Activated B cell treated with CpG ODN at 0.5 μM for 24 hours (primary cell): Measurements from ENCODE around the gene SLC52A1. TPM values are rescaled to one million over a fixed set of nuclear protein-coding genes. Genes with fewer than 3 reads are reported as not detected.

Experiments used
- ATAC-seq: fragments of 200-7000 bp; cut with Tn5 transposase; one replicate; pipeline ENCODE4 v1.10.0; 2021; ENCODE audit warnings: low read depth, mild to moderate bottlenecking, moderate library complexity
- CTCF ChIA-PET: fragments of 350-600 bp; sonication (Branson Sonifier 250); formaldehyde crosslinking; loops from one replicate; lab custom pipeline; 2021; ENCODE audit warnings: antibody characterized with exemption; lab: Charles Lee
- POLR2A ChIA-PET: fragments of 350-600 bp; sonication (Branson Sonifier 250); formaldehyde crosslinking; loops from one replicate; lab custom pipeline; 2021; ENCODE audit warnings: antibody characterized with exemption; lab: Charles Lee
- DNase-seq: peaks from one replicate; pipeline ENCODE4 v3.0.0; 2022
- H3K27ac Mint-ChIP-seq: one replicate; pipeline ENCODE4 v1.8.0; 2020; ENCODE audit warnings: mixed read lengths
- H3K27me3 Mint-ChIP-seq: one replicate; pipeline ENCODE4 v1.8.0; 2021; ENCODE audit warnings: mixed read lengths
- H3K36me3 Mint-ChIP-seq: one replicate; pipeline ENCODE4 v1.8.0; 2021; ENCODE audit warnings: low read depth, mixed read lengths
- H3K4me1 Mint-ChIP-seq: one replicate; pipeline ENCODE4 v1.8.0; 2021; ENCODE audit warnings: mixed read lengths
- H3K4me3 Mint-ChIP-seq: one replicate; pipeline ENCODE4 v1.8.0; 2020; ENCODE audit warnings: mild to moderate bottlenecking, mixed read lengths
- H3K9me3 Mint-ChIP-seq: one replicate; pipeline ENCODE4 v1.8.0; 2020; ENCODE audit warnings: mixed read lengths
- intact Hi-C: fragments of 100-400 bp; cut with micrococcal nuclease; formaldehyde crosslinking; loops from one replicate; pipeline ENCODE4 v1.15.1; 2024
- total RNA-seq: library from RNA; stranded (reverse); gene quantifications from 2 replicates; pipeline ENCODE4 v1.2.3, GENCODE V29; 2022
- TF ChIP-seq, protein P1 (sequence below): fragments of 200-600 bp; IDR thresholded peaks from one replicate; pipeline ENCODE4 v1.8.0; 2022; ENCODE audit warnings: antibody characterized with exemption, mild to moderate bottlenecking

SLC52A1 gene
- total RNA-seq, 1 donor from 2014 or later, result 0.09 TPM

DNA sequence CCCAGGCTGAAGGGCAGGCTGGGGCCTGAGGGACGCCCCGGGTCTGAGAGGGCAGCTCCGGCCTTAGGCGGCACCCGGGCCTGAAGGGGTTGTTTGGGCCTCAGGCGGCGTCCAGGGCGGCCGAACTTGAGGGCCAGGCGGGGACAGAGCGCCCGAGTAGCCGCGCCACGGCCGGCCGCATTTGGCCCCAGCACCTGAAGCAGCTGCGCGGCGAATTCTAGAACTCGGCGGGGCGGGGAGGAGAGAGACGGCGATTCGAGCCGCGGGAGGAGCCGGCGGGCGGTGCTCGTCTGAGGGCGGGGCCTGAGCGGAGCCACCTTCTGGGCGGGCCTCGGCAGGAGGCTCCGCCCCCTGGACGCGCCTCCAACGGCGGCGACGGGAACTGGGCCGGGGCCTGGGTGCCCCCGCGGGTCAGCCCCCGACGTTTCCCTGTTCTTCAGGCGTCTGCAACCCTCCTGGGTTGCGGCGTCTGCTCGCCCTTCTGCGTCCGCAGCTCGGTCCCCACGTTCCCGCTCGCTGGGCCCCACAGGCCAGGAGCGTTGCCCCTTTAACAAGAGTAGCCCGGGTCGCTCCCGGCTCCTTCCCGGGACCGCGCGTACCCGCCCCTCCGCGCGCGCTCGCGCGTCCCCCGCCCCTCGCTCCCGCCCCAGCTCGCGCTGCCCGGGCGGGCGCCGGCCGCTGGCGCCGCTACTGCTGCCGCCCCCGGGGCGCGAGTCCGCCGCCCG, 37.8 kb downstream of the SLC52A1 start, which contains the start of the genes INCA1 and KIF1C:
Gene INCA1 (minus strand): TSS at position 221 of the 725 bp plus-strand sequence. CDS start 3,085 bp downstream, outside the sequence.
Gene KIF1C (plus strand): TSS at position 649 of the 725 bp plus-strand sequence. CDS start 2,297 bp downstream, outside the sequence.
- DNase-seq (peak; percentile 95), ATAC-seq (peak; percentile 95)
- intact Hi-C loops, result loop anchor here (1.0 to 5.0 kb wide), 7 partner anchors 10 to 440 kb away; partner anchors contain the start of genes CAMTA2, MYBBP1A, RNF167 and SLC25A11
- ChIA-PET CTCF (interaction anchor here (1.0 to 1.1 kb wide), 3 partner anchors 10 to 28 kb away, joined by 3 to 4 read pairs (median 4); partner anchors contain the start of gene CAMTA2), POLR2A (interaction anchor here (0.6 to 3.7 kb wide), 18 partner anchors 9 to 853 kb away, joined by 3 to 36 read pairs (median 6); partner anchors contain the start of genes C17orf107, CAMTA2, ENO3 and PFN1)
- no peaks in the 10 kb centered on the region for H3K9me3 Mint-ChIP-seq
- peaks cover 25% of the 10 kb centered on the region for H3K36me3 Mint-ChIP-seq
- peak within 1 kb of the TSS; percentile 90 for H3K27ac Mint-ChIP-seq
- H3K4me1 Mint-ChIP-seq, result peaks cover 20% of the 10 kb centered on the region
- H3K4me3 Mint-ChIP-seq, result peak within 1 kb of the TSS; percentile 85
- H3K27me3 Mint-ChIP-seq, result no peaks in the 10 kb centered on the region
- TF ChIP-seq, protein P1, sequence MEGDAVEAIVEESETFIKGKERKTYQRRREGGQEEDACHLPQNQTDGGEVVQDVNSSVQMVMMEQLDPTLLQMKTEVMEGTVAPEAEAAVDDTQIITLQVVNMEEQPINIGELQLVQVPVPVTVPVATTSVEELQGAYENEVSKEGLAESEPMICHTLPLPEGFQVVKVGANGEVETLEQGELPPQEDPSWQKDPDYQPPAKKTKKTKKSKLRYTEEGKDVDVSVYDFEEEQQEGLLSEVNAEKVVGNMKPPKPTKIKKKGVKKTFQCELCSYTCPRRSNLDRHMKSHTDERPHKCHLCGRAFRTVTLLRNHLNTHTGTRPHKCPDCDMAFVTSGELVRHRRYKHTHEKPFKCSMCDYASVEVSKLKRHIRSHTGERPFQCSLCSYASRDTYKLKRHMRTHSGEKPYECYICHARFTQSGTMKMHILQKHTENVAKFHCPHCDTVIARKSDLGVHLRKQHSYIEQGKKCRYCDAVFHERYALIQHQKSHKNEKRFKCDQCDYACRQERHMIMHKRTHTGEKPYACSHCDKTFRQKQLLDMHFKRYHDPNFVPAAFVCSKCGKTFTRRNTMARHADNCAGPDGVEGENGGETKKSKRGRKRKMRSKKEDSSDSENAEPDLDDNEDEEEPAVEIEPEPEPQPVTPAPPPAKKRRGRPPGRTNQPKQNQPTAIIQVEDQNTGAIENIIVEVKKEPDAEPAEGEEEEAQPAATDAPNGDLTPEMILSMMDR, result no peak

DNA sequence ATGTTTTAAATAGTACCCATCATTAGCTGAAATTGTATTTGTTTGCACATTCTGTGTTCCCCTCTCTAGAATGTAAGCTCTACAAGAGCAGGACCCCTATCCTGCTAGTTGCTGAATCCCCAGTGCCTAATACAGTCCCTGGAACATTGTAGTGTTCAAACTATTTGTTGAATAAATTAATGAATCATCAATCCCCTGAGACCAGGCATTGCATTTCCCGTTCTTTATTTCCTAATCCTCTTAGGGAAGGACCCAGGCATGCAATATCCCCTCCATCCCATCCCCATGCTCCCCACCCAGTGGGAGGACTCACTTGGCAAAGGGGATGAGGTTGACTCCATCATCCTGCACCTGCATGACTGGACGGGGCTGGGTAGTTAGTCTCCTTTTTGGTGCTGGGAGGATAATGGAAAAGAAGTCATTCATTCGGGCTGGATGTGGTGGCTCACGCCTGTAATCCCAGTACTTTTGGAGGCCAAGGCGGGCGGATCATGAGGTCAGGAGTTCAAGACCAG, 41.1 kb downstream of the SLC52A1 start:
- H3K4me1 Mint-ChIP-seq, result peaks cover 15% of the 10 kb centered on the region
- ATAC-seq (no peak), DNase-seq (no peak)
- H3K27ac Mint-ChIP-seq, result no peak overlapping the region
- ChIA-PET CTCF (no interaction called here), POLR2A (interaction anchor here (0.7 to 1.0 kb wide), 2 partner anchors 25 to 227 kb away, joined by 4 to 7 read pairs; no protein-coding TSS in a partner anchor)
- peaks cover 3% of the 10 kb centered on the region for H3K36me3 Mint-ChIP-seq
- H3K27me3 Mint-ChIP-seq, result no peaks in the 10 kb centered on the region
- H3K4me3 Mint-ChIP-seq, result no peak overlapping the region
- intact Hi-C loops, result no loop called here
- H3K9me3 Mint-ChIP-seq, result no peaks in the 10 kb centered on the region
- TF ChIP-seq, protein P1, result no peak

DNA sequence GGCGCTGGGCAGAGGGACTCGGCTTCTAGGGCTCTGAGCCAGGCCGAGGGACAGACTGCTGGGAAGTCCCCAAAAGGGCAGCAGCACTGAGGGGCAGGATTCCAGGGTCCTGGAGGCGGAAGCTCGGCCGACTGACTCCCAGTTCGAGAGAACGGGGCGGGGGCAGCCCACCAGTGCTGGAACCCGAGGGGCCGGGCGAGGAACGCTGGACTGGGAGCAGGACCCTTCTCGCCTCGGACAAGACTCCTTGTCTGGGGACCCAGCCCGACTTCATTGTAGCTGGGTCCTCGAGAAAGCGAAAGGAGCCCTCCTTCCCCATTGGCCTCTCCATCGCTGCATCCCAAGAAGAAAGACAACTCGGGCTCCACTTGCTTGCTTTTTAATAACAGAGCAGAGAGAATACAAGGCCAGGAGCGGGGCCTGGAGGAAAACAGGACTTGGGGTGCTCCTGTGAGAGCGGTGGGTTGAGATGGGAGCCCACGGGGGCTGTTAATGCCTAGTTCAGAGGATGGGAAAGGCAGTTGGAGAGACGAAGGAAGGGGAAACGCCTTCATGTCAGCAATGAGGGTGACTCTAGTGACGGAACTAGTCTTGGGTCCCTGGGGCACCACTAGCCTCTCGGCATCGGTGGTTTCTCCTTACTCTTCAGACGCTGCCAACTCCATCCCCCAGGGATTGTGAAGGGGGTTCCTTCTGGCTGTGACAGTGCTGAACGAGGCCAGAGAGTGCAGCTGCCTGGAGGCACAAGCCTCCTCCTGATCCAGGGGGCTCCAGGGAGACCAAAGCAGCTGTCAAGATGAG, 47.3 kb downstream of the SLC52A1 start:
- intact Hi-C loops, result loop anchor here (1.0 to 5.0 kb wide), 8 partner anchors 9 to 204 kb away; partner anchors contain the start of genes INCA1, KIF1C, RNF167 and SLC25A11
- peaks cover 29% of the 10 kb centered on the region for H3K4me1 Mint-ChIP-seq
- DNase-seq (no peak), ATAC-seq (peak; percentile 66)
- H3K27ac Mint-ChIP-seq, result peak overlapping the region; percentile 93
- ChIA-PET POLR2A (interaction anchor here (0.6 to 4.7 kb wide), 17 partner anchors 10 to 294 kb away, joined by 3 to 61 read pairs (median 5); partner anchors contain the start of genes C17orf107, INCA1, KIF1C and PFN1), CTCF (interaction anchor here (0.9 to 2.7 kb wide), 9 partner anchors 9 to 85 kb away, joined by 3 to 22 read pairs (median 6); partner anchors contain the start of genes CHRNE, ENO3, INCA1 and KIF1C)
- no peaks in the 10 kb centered on the region for H3K9me3 Mint-ChIP-seq
- peaks cover 10% of the 10 kb centered on the region for H3K36me3 Mint-ChIP-seq
- H3K27me3 Mint-ChIP-seq, result no peaks in the 10 kb centered on the region
- TF ChIP-seq, protein P1, result no peak
- peak overlapping the region; percentile 92 for H3K4me3 Mint-ChIP-seq

DNA sequence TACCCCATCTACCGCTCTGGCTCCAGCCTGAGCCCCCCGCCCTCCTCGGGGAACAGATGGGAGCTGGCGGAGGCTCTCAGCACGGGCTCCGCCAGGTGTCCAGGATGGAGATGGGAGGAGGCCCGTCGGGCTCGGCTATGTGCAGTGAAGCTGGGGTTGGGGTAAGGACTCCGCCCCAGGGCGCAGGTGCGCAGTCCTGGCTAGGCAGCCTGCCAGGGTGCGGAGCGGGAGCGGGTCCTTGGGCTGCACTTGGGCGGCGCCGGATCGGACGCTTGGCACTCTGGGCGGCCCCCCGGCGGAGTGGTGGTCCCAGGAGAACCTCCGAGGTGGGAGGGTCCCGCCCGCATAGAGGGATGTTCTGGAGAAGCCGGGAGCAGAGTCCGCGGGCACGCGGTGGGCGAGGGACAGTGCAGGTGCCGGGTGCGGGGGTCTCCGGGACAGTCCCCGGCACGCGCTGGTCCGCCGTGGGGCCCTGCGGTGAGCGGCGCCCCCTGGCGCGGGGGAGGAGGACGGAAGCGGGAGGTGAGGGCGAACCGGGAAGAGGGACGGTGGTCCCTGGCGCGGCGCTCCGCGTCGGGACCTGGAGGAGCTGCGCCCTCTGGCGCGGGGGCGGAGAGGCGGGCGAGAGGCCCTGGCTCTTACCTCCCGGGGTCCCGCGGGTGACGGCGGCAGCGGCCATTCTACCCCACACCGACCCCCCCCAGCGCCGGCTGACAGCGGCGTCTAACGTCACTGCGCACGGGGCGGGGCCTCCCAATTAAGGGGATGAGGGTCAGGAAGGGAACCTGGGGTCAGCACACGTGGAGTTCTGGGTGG, 48.1 kb downstream of the SLC52A1 start, which contains the start of gene CAMTA2:
Gene CAMTA2 (minus strand): TSS at position 725 of the 816 bp plus-strand sequence. CDS start 1,453 bp downstream, outside the sequence.
- Mint-ChIP-seq H3K36me3 (peaks cover 15% of the 10 kb centered on the region), H3K9me3 (no peaks in the 10 kb centered on the region), H3K27ac (peak within 1 kb of the TSS; percentile 93), H3K27me3 (no peaks in the 10 kb centered on the region), H3K4me1 (peaks cover 32% of the 10 kb centered on the region), H3K4me3 (peak within 1 kb of the TSS; percentile 92)
- POLR2A ChIA-PET, result interaction anchor here (0.5 to 4.7 kb wide), 16 partner anchors 8 to 213 kb away, joined by 3 to 61 read pairs (median 4); partner anchors contain the start of genes C17orf107, INCA1, KIF1C and PFN1
- DNase-seq (peak; percentile 88), ATAC-seq (peak; percentile 80)
- CTCF ChIA-PET, result interaction anchor here (0.9 to 2.7 kb wide), 11 partner anchors 10 to 84 kb away, joined by 3 to 22 read pairs (median 6); partner anchors contain the start of genes CHRNE, ENO3, INCA1 and KIF1C
- intact Hi-C loops, result loop anchor here (1.0 to 5.0 kb wide), 8 partner anchors 10 to 205 kb away; partner anchors contain the start of genes INCA1, KIF1C, RNF167 and SLC25A11
- TF ChIP-seq, protein P1, result no peak
